ENCODE results near the gene KRT38.

Gene KRT38

DNA sequence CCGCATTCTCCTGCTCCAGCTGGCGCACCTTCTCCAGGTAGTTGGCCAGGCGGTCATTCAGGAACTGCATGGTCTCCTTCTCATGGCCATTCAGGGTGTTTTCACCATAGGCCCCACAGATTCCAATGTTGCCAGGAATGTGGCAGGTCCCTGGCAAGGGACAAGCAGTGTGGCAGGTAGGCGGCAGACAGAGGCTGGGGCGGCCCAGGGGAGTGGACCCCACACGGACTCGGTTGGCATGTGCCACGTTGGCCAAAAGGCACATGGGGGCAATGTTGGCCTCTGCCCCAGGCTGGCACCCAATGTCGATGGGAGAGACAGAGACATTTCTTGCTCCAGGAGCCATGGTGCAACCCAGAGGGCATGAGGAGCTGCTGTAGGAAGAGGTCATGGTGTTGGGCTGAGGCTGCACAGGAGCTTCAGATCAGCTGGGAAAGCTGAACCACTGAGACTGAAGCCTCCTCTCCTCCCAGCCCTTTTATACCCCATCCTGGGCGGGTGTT is at the start of gene KRT38:
Gene KRT38, minus strand, starts transcription at position 453 of the 503 bp plus-strand sequence. Its CDS starts 62 bp downstream, at position 391.
- Histone ChIP-seq H3K4me3 (ENCODE audit: low read length in 2 of 2) (no peak within 1 kb of the TSS), H3K9me3 (ENCODE audit: control insufficient read depth in 2 of 2, low read length in 2 of 2) (no peaks in the 10 kb centered on the region), H3K9ac (ENCODE audit: low read depth in 1 of 2, low read length in 2 of 2) (no peak within 1 kb of the TSS), H3K27ac (ENCODE audit: low read depth in 2 of 2, low read length in 2 of 2) (no peak within 1 kb of the TSS), H3K36me3 (ENCODE audit: control insufficient read depth in 2 of 2, insufficient read depth in 2 of 2, low read length in 2 of 2) (no peaks in the 10 kb centered on the region), H3K4me1 (ENCODE audit: control insufficient read depth in 2 of 2, insufficient read depth in 2 of 2, low read length in 2 of 2) (no peaks in the 10 kb centered on the region), H3K27me3 (ENCODE audit: control insufficient read depth in 2 of 2, insufficient read depth in 2 of 2, low read length in 2 of 2) (peaks cover 0 to 7% of the 10 kb centered on the region in 2 donors)

- H3K27me3 ChIP-seq (ENCODE audit: control insufficient read depth in 2 of 2, insufficient read depth in 2 of 2, low read length in 2 of 2) = no peaks in the 10 kb centered on the region
- peak within 1 kb of the TSS in 1 of 2 donors; percentile 53 for H3K27ac ChIP-seq (ENCODE audit: low read depth in 2 of 2, low read length in 2 of 2)
- H3K9ac ChIP-seq (ENCODE audit: low read depth in 1 of 2, low read length in 2 of 2) = peak within 1 kb of the TSS in 1 of 2 donors; percentile 26
- peaks cover 20 to 43% of the 10 kb centered on the region in 2 donors for H3K4me1 ChIP-seq (ENCODE audit: control insufficient read depth in 2 of 2, insufficient read depth in 2 of 2, low read length in 2 of 2)
- no peaks in the 10 kb centered on the region for H3K9me3 ChIP-seq (ENCODE audit: control insufficient read depth in 2 of 2, low read length in 2 of 2)
- peak within 1 kb of the TSS in 1 of 2 donors; percentile 14 for H3K4me3 ChIP-seq (ENCODE audit: low read length in 2 of 2)
- no peaks in the 10 kb centered on the region for H3K36me3 ChIP-seq (ENCODE audit: control insufficient read depth in 2 of 2, insufficient read depth in 2 of 2, low read length in 2 of 2)
Measured at GRCh38 chr17:41489531-41489930, 48.7 kb upstream of the KRT38 start, which contains the start of gene KRT36. Gene KRT36, minus strand, starts transcription at chr17:41489910. Its CDS starts 46 bp downstream, at chr17:41489864.

DNA sequence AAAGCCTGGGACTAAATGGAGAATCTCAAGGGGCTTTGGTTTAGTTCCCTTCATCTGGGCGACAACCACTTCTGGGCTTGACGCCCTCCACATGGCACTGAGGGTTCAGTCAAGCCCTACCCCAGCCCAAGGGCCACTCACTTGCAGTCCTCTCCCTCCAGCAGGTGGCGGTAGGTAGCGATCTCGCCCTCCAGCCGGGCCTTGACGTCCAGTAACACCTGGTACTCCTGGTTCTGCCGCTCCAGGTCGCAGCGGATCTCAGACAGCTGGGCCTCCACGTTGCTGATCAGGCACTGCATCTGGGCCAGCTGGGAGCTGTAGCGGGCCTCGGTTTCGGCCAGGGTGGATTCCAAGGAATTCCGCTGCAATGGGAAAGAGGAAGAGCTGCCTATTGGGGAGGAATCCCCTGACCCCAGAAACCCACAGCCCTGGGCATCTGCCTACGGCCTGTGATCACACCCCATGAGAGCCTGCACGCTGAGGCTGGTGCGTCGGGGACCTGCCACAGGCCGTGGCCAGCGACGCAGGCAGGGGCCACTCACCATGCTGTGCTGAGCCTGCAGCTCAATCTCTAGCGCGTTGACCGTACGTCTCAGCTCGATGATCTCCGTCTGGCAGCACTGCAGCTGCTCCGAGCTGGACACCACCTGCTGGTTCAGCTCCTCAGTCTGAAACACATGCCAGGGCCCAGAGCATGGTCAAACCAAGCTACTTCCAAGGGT is 46.2 kb upstream of the KRT38 start:
- Histone ChIP-seq H3K27ac (ENCODE audit: low read depth in 2 of 2, low read length in 2 of 2) (no peak overlapping the region), H3K4me3 (ENCODE audit: low read length in 2 of 2) (no peak overlapping the region), H3K36me3 (ENCODE audit: control insufficient read depth in 2 of 2, insufficient read depth in 2 of 2, low read length in 2 of 2) (no peaks in the 10 kb centered on the region), H3K27me3 (ENCODE audit: control insufficient read depth in 2 of 2, insufficient read depth in 2 of 2, low read length in 2 of 2) (no peaks in the 10 kb centered on the region), H3K9ac (ENCODE audit: low read depth in 1 of 2, low read length in 2 of 2) (no peak overlapping the region), H3K9me3 (ENCODE audit: control insufficient read depth in 2 of 2, low read length in 2 of 2) (no peaks in the 10 kb centered on the region), H3K4me1 (ENCODE audit: control insufficient read depth in 2 of 2, insufficient read depth in 2 of 2, low read length in 2 of 2) (peaks cover 20 to 32% of the 10 kb centered on the region in 2 donors)

GRCh38 chr17:41486316-41486715 is 45.5 kb upstream of the KRT38 start:
- no peak overlapping the region for H3K4me3 ChIP-seq (ENCODE audit: low read length in 2 of 2)
- H3K9me3 ChIP-seq (ENCODE audit: control insufficient read depth in 2 of 2, low read length in 2 of 2) = no peaks in the 10 kb centered on the region
- H3K27me3 ChIP-seq (ENCODE audit: control insufficient read depth in 2 of 2, insufficient read depth in 2 of 2, low read length in 2 of 2) = no peaks in the 10 kb centered on the region
- no peak overlapping the region for H3K27ac ChIP-seq (ENCODE audit: low read depth in 2 of 2, low read length in 2 of 2)
- peaks cover 16 to 25% of the 10 kb centered on the region in 2 donors for H3K4me1 ChIP-seq (ENCODE audit: control insufficient read depth in 2 of 2, insufficient read depth in 2 of 2, low read length in 2 of 2)
- no peaks in the 10 kb centered on the region for H3K36me3 ChIP-seq (ENCODE audit: control insufficient read depth in 2 of 2, insufficient read depth in 2 of 2, low read length in 2 of 2)
- no peak overlapping the region for H3K9ac ChIP-seq (ENCODE audit: low read depth in 1 of 2, low read length in 2 of 2)

GRCh38 chr17:41484920-41485904 is 44.4 kb upstream of the KRT38 start:
- no peaks in the 10 kb centered on the region for H3K27me3 ChIP-seq (ENCODE audit: control insufficient read depth in 2 of 2, insufficient read depth in 2 of 2, low read length in 2 of 2)

DNA sequence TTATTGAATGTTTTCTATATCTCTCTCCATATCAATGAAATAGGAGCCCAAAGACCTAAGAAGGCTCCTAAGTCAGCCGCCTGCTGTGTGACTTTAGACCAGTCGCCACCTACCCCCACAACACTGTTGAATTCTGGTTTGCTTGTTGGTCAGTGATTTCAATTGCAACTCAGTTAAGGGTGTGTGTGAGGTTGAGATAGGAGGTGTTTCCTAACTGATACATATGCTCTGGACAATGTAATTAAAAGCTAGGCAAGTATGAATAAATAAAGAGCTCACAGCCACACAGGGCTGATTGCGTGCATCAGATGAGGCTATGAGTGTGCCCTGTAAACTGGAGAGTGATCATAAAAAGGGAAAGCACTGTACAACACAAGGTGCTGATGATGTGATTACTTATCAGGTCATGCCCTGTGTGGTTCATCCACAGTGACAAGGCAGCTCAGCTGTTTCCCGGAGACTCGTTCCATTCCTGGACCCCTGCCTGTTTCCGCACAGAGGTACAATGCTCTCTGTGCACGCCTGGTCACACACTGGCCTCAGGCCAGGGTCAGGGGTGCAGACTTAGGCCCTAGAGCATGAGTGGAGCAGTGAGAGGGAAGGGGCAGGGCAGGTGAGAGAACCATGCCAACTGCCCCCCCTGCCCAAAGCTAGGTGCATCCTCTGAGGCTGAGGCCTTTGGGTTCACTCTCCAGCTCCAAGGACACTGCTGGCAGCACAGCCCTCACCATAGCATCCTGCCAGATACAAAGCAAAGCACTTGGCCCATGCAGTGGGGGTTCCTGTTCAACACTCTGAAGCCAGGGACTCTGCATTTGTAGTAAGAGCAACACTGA is 43.4 kb upstream of the KRT38 start:
- no peak overlapping the region for H3K27ac ChIP-seq (ENCODE audit: low read depth in 2 of 2, low read length in 2 of 2)
- no peaks in the 10 kb centered on the region for H3K27me3 ChIP-seq (ENCODE audit: control insufficient read depth in 2 of 2, insufficient read depth in 2 of 2, low read length in 2 of 2)
- H3K9ac ChIP-seq (ENCODE audit: low read depth in 1 of 2, low read length in 2 of 2) = no peak overlapping the region
- H3K4me3 ChIP-seq (ENCODE audit: low read length in 2 of 2) = no peak overlapping the region
- no peaks in the 10 kb centered on the region for H3K36me3 ChIP-seq (ENCODE audit: control insufficient read depth in 2 of 2, insufficient read depth in 2 of 2, low read length in 2 of 2)
- H3K9me3 ChIP-seq (ENCODE audit: control insufficient read depth in 2 of 2, low read length in 2 of 2) = no peaks in the 10 kb centered on the region
- peaks cover 0 to 5% of the 10 kb centered on the region in 2 donors for H3K4me1 ChIP-seq (ENCODE audit: control insufficient read depth in 2 of 2, insufficient read depth in 2 of 2, low read length in 2 of 2)

More at GRCh38 chr17:41484920-41485904, 44.4 kb upstream of the KRT38 start:
- no peak overlapping the region for H3K9ac ChIP-seq (ENCODE audit: low read depth in 1 of 2, low read length in 2 of 2)
- no peak overlapping the region for H3K4me3 ChIP-seq (ENCODE audit: low read length in 2 of 2)
- H3K4me1 ChIP-seq (ENCODE audit: control insufficient read depth in 2 of 2, insufficient read depth in 2 of 2, low read length in 2 of 2) = peaks cover 8 to 15% of the 10 kb centered on the region in 2 donors
- H3K27ac ChIP-seq (ENCODE audit: low read depth in 2 of 2, low read length in 2 of 2) = no peak overlapping the region
- H3K9me3 ChIP-seq (ENCODE audit: control insufficient read depth in 2 of 2, low read length in 2 of 2) = no peaks in the 10 kb centered on the region
- no peaks in the 10 kb centered on the region for H3K36me3 ChIP-seq (ENCODE audit: control insufficient read depth in 2 of 2, insufficient read depth in 2 of 2, low read length in 2 of 2)

DNA sequence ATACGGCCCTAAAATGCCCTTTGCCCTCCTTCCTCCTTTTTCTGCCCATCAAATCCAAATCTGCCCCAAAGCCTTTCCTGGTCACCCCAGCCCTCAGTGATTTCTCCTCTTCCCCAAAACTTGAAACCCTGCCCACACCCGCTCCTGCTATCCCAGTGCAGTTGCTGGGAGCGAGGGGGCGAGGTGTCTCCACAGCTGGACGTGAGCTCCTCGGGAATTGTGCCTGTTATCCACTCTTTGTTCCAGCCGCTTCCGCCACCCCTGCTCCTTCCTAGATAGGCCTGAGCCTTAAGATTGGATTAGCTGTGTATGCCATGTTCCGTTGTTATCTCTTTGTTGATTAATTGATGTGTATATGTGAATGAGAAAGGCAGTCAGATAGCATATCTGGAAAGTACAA is 42.7 kb upstream of the KRT38 start:
- Histone ChIP-seq H3K4me1 (ENCODE audit: control insufficient read depth in 2 of 2, insufficient read depth in 2 of 2, low read length in 2 of 2) (peaks cover 0 to 2% of the 10 kb centered on the region in 2 donors), H3K36me3 (ENCODE audit: control insufficient read depth in 2 of 2, insufficient read depth in 2 of 2, low read length in 2 of 2) (no peaks in the 10 kb centered on the region), H3K9me3 (ENCODE audit: control insufficient read depth in 2 of 2, low read length in 2 of 2) (no peaks in the 10 kb centered on the region), H3K27ac (ENCODE audit: low read depth in 2 of 2, low read length in 2 of 2) (no peak overlapping the region), H3K4me3 (ENCODE audit: low read length in 2 of 2) (no peak overlapping the region), H3K9ac (ENCODE audit: low read depth in 1 of 2, low read length in 2 of 2) (no peak overlapping the region), H3K27me3 (ENCODE audit: control insufficient read depth in 2 of 2, insufficient read depth in 2 of 2, low read length in 2 of 2) (no peaks in the 10 kb centered on the region)

DNA sequence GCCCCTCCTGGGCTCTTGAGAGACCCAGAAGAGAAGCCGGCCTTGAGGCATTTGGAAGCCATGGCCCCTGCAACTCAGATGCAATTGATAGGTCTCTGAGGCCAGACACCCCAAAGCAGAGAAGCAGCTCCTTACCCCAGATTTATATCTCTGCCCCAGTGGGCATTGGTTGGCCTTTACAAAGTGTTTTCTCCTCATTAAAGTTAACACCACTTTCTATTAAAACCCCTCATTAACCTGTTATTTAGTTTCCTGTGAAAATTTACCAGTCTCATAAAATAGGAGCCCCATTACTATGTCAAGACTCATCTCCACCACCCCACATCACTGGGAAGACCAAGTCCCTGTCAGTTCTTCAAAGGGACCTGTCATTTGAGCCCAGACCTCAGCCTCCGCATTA is 40.3 kb upstream of the KRT38 start, which contains the start of gene KRT35:
Gene KRT35, minus strand, starts transcription at position 116 of the 400 bp plus-strand sequence. Its CDS starts 54 bp downstream, at position 62.
- Histone ChIP-seq H3K9ac (ENCODE audit: low read depth in 1 of 2, low read length in 2 of 2) (no peak within 1 kb of the TSS), H3K27me3 (ENCODE audit: control insufficient read depth in 2 of 2, insufficient read depth in 2 of 2, low read length in 2 of 2) (no peaks in the 10 kb centered on the region), H3K9me3 (ENCODE audit: control insufficient read depth in 2 of 2, low read length in 2 of 2) (no peaks in the 10 kb centered on the region), H3K36me3 (ENCODE audit: control insufficient read depth in 2 of 2, insufficient read depth in 2 of 2, low read length in 2 of 2) (no peaks in the 10 kb centered on the region), H3K4me1 (ENCODE audit: control insufficient read depth in 2 of 2, insufficient read depth in 2 of 2, low read length in 2 of 2) (no peaks in the 10 kb centered on the region), H3K27ac (ENCODE audit: low read depth in 2 of 2, low read length in 2 of 2) (no peak within 1 kb of the TSS), H3K4me3 (ENCODE audit: low read length in 2 of 2) (no peak within 1 kb of the TSS)

GRCh38 chr17:41480581-41480980 is 39.8 kb upstream of the KRT38 start:
- Histone ChIP-seq H3K27me3 (ENCODE audit: control insufficient read depth in 2 of 2, insufficient read depth in 2 of 2, low read length in 2 of 2) (no peaks in the 10 kb centered on the region), H3K4me3 (ENCODE audit: low read length in 2 of 2) (no peak overlapping the region), H3K36me3 (ENCODE audit: control insufficient read depth in 2 of 2, insufficient read depth in 2 of 2, low read length in 2 of 2) (no peaks in the 10 kb centered on the region), H3K9ac (ENCODE audit: low read depth in 1 of 2, low read length in 2 of 2) (no peak overlapping the region), H3K4me1 (ENCODE audit: control insufficient read depth in 2 of 2, insufficient read depth in 2 of 2, low read length in 2 of 2) (no peaks in the 10 kb centered on the region), H3K9me3 (ENCODE audit: control insufficient read depth in 2 of 2, low read length in 2 of 2) (no peaks in the 10 kb centered on the region), H3K27ac (ENCODE audit: low read depth in 2 of 2, low read length in 2 of 2) (no peak overlapping the region)

Measured in mucosa of rectum (tissue), 2 donors.